HFFc6 (cell line): ENCODE measurements around the gene DCHS1. TPM values are rescaled to one million over a fixed set of nuclear protein-coding genes. Genes with fewer than 3 reads are reported as not detected.
"Not testable (repeated sequence)": the region's sequence is repeated elsewhere in the genome, so short reads cannot be mapped to it uniquely, and the experiment has no call there.

Experiments used
- DNase-seq: peaks from one replicate; pipeline ENCODE4 v3.0.0-alpha.2; 2018
- H3K27ac Mint-ChIP-seq: 2 replicates; pipeline ENCODE4 v1.8.0; 2020; ENCODE audit warnings: mild to moderate bottlenecking, mixed read lengths
- H3K27me3 Mint-ChIP-seq: 2 replicates; pipeline ENCODE4 v1.8.0; 2021; ENCODE audit warnings: mild to moderate bottlenecking, moderate library complexity, mixed read lengths; ENCODE audit not compliant: insufficient read depth
- H3K36me3 Mint-ChIP-seq: 2 replicates; pipeline ENCODE4 v1.8.0; 2021; ENCODE audit warnings: low read depth, mixed read lengths
- H3K4me1 Mint-ChIP-seq: 2 replicates; pipeline ENCODE4 v1.8.0; 2020; ENCODE audit warnings: low read depth, mixed read lengths
- H3K4me3 Mint-ChIP-seq: 2 replicates; pipeline ENCODE4 v1.8.0; 2020; ENCODE audit warnings: mild to moderate bottlenecking, moderate library complexity, mixed read lengths
- H3K9me3 Mint-ChIP-seq: 2 replicates; pipeline ENCODE4 v1.8.0; 2020; ENCODE audit warnings: mild to moderate bottlenecking, mixed read lengths
- CTCF ChIP-seq: fragments of 200-600 bp; sonication (generic); IDR thresholded peaks from 2 replicates; pipeline ENCODE4 v1.5.0; 2021; ENCODE audit warnings: antibody characterized with exemption, mild to moderate bottlenecking
- long read RNA-seq: library from polyadenylated mRNA; unstranded; transcript quantifications from one replicate; pipeline ENCODE4 v2.0.0, GENCODE V29; 2019
- total RNA-seq, 6 experiments: library from RNA; stranded (reverse); fragmentation: NEBNext Ultra II Directional; extraction: Animal tissue kit (Norgen Biotek cat#: 25700); gene quantifications; 2 replicates in 1 of 6; 3 replicates in 5 of 6; pipeline ENCODE4 v1.2.3, GENCODE V29; 2021

The DCHS1 gene
- 1 to 10 TPM; 1.4 to 2.8 (median 2.3) TPM for total RNA-seq
- long read RNA-seq: 0 reads

- Mint-ChIP-seq H3K36me3 (no peaks in the 10 kb centered on the region), H3K27ac (no peak within 1 kb of the TSS), H3K27me3 (peaks cover 6% of the 10 kb centered on the region), H3K9me3 (no peaks in the 10 kb centered on the region), H3K4me1 (peaks cover 10% of the 10 kb centered on the region; the same call in 1 of the 2 replicates), H3K4me3 (peak within 1 kb of the TSS; percentile 69)
- no peak for TF ChIP-seq CTCF
- no peak for DNase-seq
Observed at GRCh38 chr11:6655790-6656583, at the start of gene DCHS1. DCHS1 (minus strand) TSS chr11:6655809; CDS start chr11:6641613, 14,196 bp downstream.

GRCh38 chr11:6703247-6704063, 47.8 kb upstream of the DCHS1 start:
- H3K4me3 Mint-ChIP-seq: no peak overlapping the region
- TF ChIP-seq CTCF: peak; percentile 78
- H3K27ac Mint-ChIP-seq: no peak overlapping the region
- peak; percentile 79 for DNase-seq
- no peaks in the 10 kb centered on the region for H3K36me3 Mint-ChIP-seq
- peaks cover 12% of the 10 kb centered on the region; the same call in 1 of the 2 replicates for H3K4me1 Mint-ChIP-seq
- H3K27me3 Mint-ChIP-seq: no peaks in the 10 kb centered on the region
- no peaks in the 10 kb centered on the region for H3K9me3 Mint-ChIP-seq

GRCh38 chr11:6701955-6702354, 46.3 kb upstream of the DCHS1 start:
- H3K27me3 Mint-ChIP-seq, H3K9me3 Mint-ChIP-seq, H3K4me3 Mint-ChIP-seq, H3K27ac Mint-ChIP-seq, H3K36me3 Mint-ChIP-seq, DNase-seq: not testable (repeated sequence)
- peaks cover 12% of the 10 kb centered on the region; the same call in 1 of the 2 replicates for H3K4me1 Mint-ChIP-seq

- Mint-ChIP-seq H3K4me1 (peaks cover 41% of the 10 kb centered on the region), H3K27ac (peak overlapping the region; percentile 56), H3K4me3 (peak overlapping the region; percentile 24), H3K36me3 (no peaks in the 10 kb centered on the region), H3K27me3 (no peaks in the 10 kb centered on the region), H3K9me3 (no peaks in the 10 kb centered on the region)
- TF ChIP-seq CTCF: no peak
- DNase-seq: peak; percentile 54
Observed at GRCh38 chr11:6695377-6695776, 39.8 kb upstream of the DCHS1 start.

GRCh38 chr11:6694229-6694535, 38.6 kb upstream of the DCHS1 start:
- peaks cover 2% of the 10 kb centered on the region; the same call in 1 of the 2 replicates for H3K9me3 Mint-ChIP-seq
- peak overlapping the region; percentile 32 for H3K4me3 Mint-ChIP-seq
- H3K27ac Mint-ChIP-seq: peak overlapping the region; percentile 76
- no peaks in the 10 kb centered on the region for H3K27me3 Mint-ChIP-seq
- no peak for TF ChIP-seq CTCF
- no peaks in the 10 kb centered on the region for H3K36me3 Mint-ChIP-seq
- H3K4me1 Mint-ChIP-seq: peaks cover 41% of the 10 kb centered on the region
- no peak for DNase-seq
